ENCODE measurements around the gene KCTD16.

KCTD16 gene

GRCh38 chr5:144386315-144386714 lies 215.6 kb downstream of the KCTD16 start:
- no peak for TF ChIP-seq CTCF (IDR thresholded peaks at IDR 0.05; ENCODE audit: low read depth, low read length)
- no peak for DNase-seq (ENCODE audit: extremely low read depth, low read depth)

- TF ChIP-seq CTCF (IDR thresholded peaks at IDR 0.05; ENCODE audit: low read depth, low read length): peak; percentile 38
- DNase-seq (ENCODE audit: extremely low read depth, low read depth): no peak
Observed at GRCh38 chr5:144390133-144390532, 219.5 kb downstream of the KCTD16 start.

GRCh38 chr5:144391044-144391443 lies 220.4 kb downstream of the KCTD16 start:
- no peak for DNase-seq (ENCODE audit: extremely low read depth, low read depth)
- no peak for TF ChIP-seq CTCF (IDR thresholded peaks at IDR 0.05; ENCODE audit: low read depth, low read length)

- no peak for TF ChIP-seq CTCF (IDR thresholded peaks at IDR 0.05; ENCODE audit: low read depth, low read length)
Observed at GRCh38 chr5:144393641-144394435, 223.2 kb downstream of the KCTD16 start.

GRCh38 chr5:144395704-144396103 lies 225.0 kb downstream of the KCTD16 start:
- no peak for TF ChIP-seq CTCF (IDR thresholded peaks at IDR 0.05; ENCODE audit: low read depth, low read length)
- no peak for DNase-seq (ENCODE audit: extremely low read depth, low read depth)

More at GRCh38 chr5:144393641-144394435, 223.2 kb downstream of the KCTD16 start:
- DNase-seq (ENCODE audit: extremely low read depth, low read depth): no peak

- no peak for DNase-seq (ENCODE audit: extremely low read depth, low read depth)
- TF ChIP-seq CTCF (IDR thresholded peaks at IDR 0.05; ENCODE audit: low read depth, low read length): no peak
Observed at GRCh38 chr5:144403058-144403457, 232.4 kb downstream of the KCTD16 start.

GRCh38 chr5:144403817-144404420 lies 233.2 kb downstream of the KCTD16 start:
- no peak for TF ChIP-seq CTCF (IDR thresholded peaks at IDR 0.05; ENCODE audit: low read depth, low read length)
- DNase-seq (ENCODE audit: extremely low read depth, low read depth): no peak

All from AG09319 (cell line).